PFSK-1 (cell line): ENCODE measurements around the gene PARP1.

ENCODE experiments used
- REST ChIP-seq, 2 experiments: IDR thresholded peaks; 2 replicates each; pipeline versions ENCODE4 v1.6.1 to v1.8.0; 2011 to 2012; ENCODE audit warnings: low read depth in 2 of 2, low read length in 2 of 2, control low read depth in 1 of 2, inconsistent platforms in 1 of 2, mild to moderate bottlenecking in 1 of 2, moderate library complexity in 1 of 2; ENCODE audit not compliant: insufficient read depth in 1 of 2
- SIN3A ChIP-seq: IDR thresholded peaks from 2 replicates; pipeline ENCODE4 v1.6.1; 2012; ENCODE audit warnings: mild to moderate bottlenecking, low read length, moderate library complexity, borderline replicate concordance; ENCODE audit not compliant: insufficient read depth
- TAF1 ChIP-seq: IDR thresholded peaks from 2 replicates; pipeline ENCODE4 v1.6.1; 2012; ENCODE audit warnings: low read length, control low read depth, borderline replicate concordance; ENCODE audit not compliant: insufficient read depth

GRCh38 chr1:226327761-226328162 lies 80.1 kb downstream of the PARP1 start:
- TF ChIP-seq REST (IDR thresholded peaks at IDR 0.05; ENCODE audit: insufficient read depth in 1 of 2, low read depth in 2 of 2, low read length in 2 of 2) (no peak), TAF1 (no peak), SIN3A (no peak)
